ENCODE measurements around the gene ZNF611. TPM values are rescaled to one million over a fixed set of nuclear protein-coding genes. Genes with fewer than 3 reads are reported as not detected.
"Not testable (repeated sequence)": the region's sequence is repeated elsewhere in the genome, so short reads cannot be mapped to it uniquely, and the experiment has no call there.

The ZNF611 gene
- total RNA-seq, 4 donors from 2014 or later = 7.2 to 29.7 (median 25.0) TPM

- Histone ChIP-seq H3K27ac (no peak overlapping the region), H3K36me3 (no peaks in the 10 kb centered on the region), H3K4me1 (no peaks in the 10 kb centered on the region), H3K27me3 (no peaks in the 10 kb centered on the region), H3K4me3 (no peak overlapping the region), H3K9me3 (no peaks in the 10 kb centered on the region)
- intact Hi-C loops (cut with DNase I; ENCODE audit: low total_unique reads) = no loop called here
- DNase-seq = no peak
- TF ChIP-seq POLR2A (IDR thresholded peaks at IDR 0.05) = no peak
- TF ChIP-seq, protein P1, sequence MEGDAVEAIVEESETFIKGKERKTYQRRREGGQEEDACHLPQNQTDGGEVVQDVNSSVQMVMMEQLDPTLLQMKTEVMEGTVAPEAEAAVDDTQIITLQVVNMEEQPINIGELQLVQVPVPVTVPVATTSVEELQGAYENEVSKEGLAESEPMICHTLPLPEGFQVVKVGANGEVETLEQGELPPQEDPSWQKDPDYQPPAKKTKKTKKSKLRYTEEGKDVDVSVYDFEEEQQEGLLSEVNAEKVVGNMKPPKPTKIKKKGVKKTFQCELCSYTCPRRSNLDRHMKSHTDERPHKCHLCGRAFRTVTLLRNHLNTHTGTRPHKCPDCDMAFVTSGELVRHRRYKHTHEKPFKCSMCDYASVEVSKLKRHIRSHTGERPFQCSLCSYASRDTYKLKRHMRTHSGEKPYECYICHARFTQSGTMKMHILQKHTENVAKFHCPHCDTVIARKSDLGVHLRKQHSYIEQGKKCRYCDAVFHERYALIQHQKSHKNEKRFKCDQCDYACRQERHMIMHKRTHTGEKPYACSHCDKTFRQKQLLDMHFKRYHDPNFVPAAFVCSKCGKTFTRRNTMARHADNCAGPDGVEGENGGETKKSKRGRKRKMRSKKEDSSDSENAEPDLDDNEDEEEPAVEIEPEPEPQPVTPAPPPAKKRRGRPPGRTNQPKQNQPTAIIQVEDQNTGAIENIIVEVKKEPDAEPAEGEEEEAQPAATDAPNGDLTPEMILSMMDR (IDR thresholded peaks at IDR 0.05) = no peak
These were observed 12.5 kb downstream of the ZNF611 start for GRCh38 chr19:52722062-52723003.

- H3K4me3 ChIP-seq; H3K27me3 ChIP-seq; intact Hi-C loops (cut with DNase I; ENCODE audit: low total_unique reads): not testable (repeated sequence)
These were observed 14.3 kb downstream of the ZNF611 start for GRCh38 chr19:52720541-52720940.

GRCh38 chr19:52716522-52716921 is 18.3 kb downstream of the ZNF611 start:
- no peak overlapping the region for H3K27ac ChIP-seq
- DNase-seq = no peak
- no peak overlapping the region for H3K4me3 ChIP-seq
- no peak for TF ChIP-seq POLR2A (IDR thresholded peaks at IDR 0.05)
- TF ChIP-seq, protein P1 (IDR thresholded peaks at IDR 0.05) = no peak
- intact Hi-C loops (cut with DNase I; ENCODE audit: low total_unique reads) = no loop called here
- H3K9me3 ChIP-seq = no peaks in the 10 kb centered on the region
- H3K4me1 ChIP-seq = no peaks in the 10 kb centered on the region
- H3K36me3 ChIP-seq = no peaks in the 10 kb centered on the region
- no peaks in the 10 kb centered on the region for H3K27me3 ChIP-seq

More at GRCh38 chr19:52720541-52720940, 14.3 kb downstream of the ZNF611 start:
- not testable (repeated sequence) for H3K36me3 ChIP-seq, H3K4me1 ChIP-seq, H3K9me3 ChIP-seq, H3K27ac ChIP-seq, DNase-seq

DNA sequence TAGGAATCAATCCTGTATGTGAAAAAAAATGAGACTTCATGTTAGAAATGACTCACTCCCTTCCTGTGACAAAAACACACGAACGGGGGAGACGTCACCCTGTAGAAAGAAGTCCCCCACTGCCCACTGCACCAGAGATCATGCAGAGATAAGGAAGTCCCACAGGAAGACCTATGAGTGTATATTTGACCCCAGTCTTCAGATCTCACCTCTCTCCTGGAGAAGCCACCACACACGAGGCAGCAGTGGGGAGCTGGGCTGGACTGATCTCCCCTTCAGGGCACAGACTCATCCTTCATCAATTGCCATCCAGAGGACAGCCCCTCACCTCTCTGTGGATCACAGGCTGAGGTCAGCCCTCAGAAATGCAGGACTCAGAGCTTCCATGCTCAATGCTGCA is 18.9 kb downstream of the ZNF611 start:
- H3K4me1 ChIP-seq; intact Hi-C loops (cut with DNase I; ENCODE audit: low total_unique reads); H3K9me3 ChIP-seq; H3K27ac ChIP-seq; DNase-seq; H3K4me3 ChIP-seq; H3K36me3 ChIP-seq; H3K27me3 ChIP-seq: not testable (repeated sequence)

- intact Hi-C loops (cut with DNase I; ENCODE audit: low total_unique reads) = not testable (repeated sequence)
These were observed 19.5 kb downstream of the ZNF611 start for GRCh38 chr19:52715330-52715729.

DNA sequence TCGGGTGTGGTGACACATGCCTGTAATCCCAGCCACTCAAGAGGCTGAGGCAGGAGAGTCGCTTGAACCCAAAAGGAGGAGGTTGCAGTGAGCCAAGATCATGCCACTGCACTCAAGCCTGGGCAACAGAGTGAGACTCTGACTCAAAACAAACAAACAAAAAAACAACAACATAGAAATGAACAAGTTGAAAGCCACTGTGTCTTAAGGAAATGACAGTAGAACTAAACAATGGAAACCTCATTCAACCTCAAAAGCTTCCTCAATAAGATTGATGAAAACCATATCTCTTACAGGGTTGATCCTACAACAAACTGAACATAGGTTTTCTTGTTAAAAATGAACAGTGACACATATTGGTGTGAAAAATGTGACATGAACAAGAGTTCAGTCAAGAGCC is 21.8 kb downstream of the ZNF611 start:
- H3K27ac ChIP-seq; H3K27me3 ChIP-seq; H3K9me3 ChIP-seq; H3K4me3 ChIP-seq; H3K36me3 ChIP-seq; intact Hi-C loops (cut with DNase I; ENCODE audit: low total_unique reads); H3K4me1 ChIP-seq; DNase-seq: not testable (repeated sequence)

More at GRCh38 chr19:52715330-52715729, 19.5 kb downstream of the ZNF611 start:
- not testable (repeated sequence) for H3K27me3 ChIP-seq, H3K9me3 ChIP-seq, H3K36me3 ChIP-seq, DNase-seq, H3K4me1 ChIP-seq, H3K4me3 ChIP-seq, H3K27ac ChIP-seq

DNA sequence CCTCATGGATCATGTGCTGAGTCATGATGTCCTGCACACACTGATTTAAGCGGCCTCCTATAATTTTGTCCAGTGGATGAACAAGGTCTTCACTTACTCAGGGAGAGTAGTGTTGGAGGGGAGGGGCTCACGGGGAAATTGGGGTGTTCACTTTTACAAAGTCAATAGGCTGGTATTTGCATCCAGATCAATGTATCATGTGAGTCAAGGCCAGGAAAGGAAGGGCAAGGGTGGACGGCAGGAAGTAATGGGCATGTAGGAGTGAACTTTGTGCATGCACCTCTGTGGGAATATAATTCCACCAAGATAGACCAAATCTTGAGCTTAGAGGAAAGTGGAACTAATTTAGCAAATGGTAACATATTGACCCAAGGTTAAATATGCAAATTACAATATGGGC is 23.2 kb downstream of the ZNF611 start:
- H3K36me3 ChIP-seq; DNase-seq; H3K9me3 ChIP-seq; H3K27ac ChIP-seq; H3K4me3 ChIP-seq; intact Hi-C loops (cut with DNase I; ENCODE audit: low total_unique reads); H3K27me3 ChIP-seq; H3K4me1 ChIP-seq: not testable (repeated sequence)
